ENCODE measurements around the gene ASB12. TPM values are rescaled to one million over a fixed set of nuclear protein-coding genes. Genes with fewer than 3 reads are reported as not detected.

Gene ASB12
- polyA plus RNA-seq, 1 of the 3 experiments (the other 2 are of a cell fraction), result 0.03 TPM

GRCh38 chrX:64182208-64182607 is 48.2 kb downstream of the ASB12 start:
- Histone ChIP-seq H4K20me1 (ENCODE audit: insufficient read depth) (no peaks in the 10 kb centered on the region), H2AFZ (ENCODE audit: low read depth) (no peak overlapping the region), H3K27ac (ENCODE audit: low read depth in 2 of 2, low read length in 1 of 2) (no peak overlapping the region), H3K36me3 (replicated peaks in 1 of 2; ENCODE audit: control insufficient read depth in 1 of 2, insufficient read depth in 2 of 2, low read length in 1 of 2) (no peaks in the 10 kb centered on the region), H3K27me3 (ENCODE audit: insufficient read depth) (no peaks in the 10 kb centered on the region), H3K4me2 (no peak overlapping the region), H3K4me3 (ENCODE audit: low read depth in 2 of 2, low read length in 1 of 2) (no peak overlapping the region), H3K79me2 (ENCODE audit: insufficient read depth) (no peaks in the 10 kb centered on the region), H3F3A (replicated peaks; ENCODE audit: insufficient read depth) (no peaks in the 10 kb centered on the region), H3K9me2 (no peaks in the 10 kb centered on the region), H3K9me3 (no peaks in the 10 kb centered on the region), H3K9ac (no peak overlapping the region), H3K4me1 (ENCODE audit: control insufficient read depth in 1 of 2, insufficient read depth in 2 of 2, low read depth in 1 of 2, low read length in 1 of 2) (no peaks in the 10 kb centered on the region; a peak in 1 of 4 replicates)
- ChIA-PET POLR2A (no interaction called here), CTCF (interaction anchor here (1.3 kb wide), 1 partner anchor 88 kb away, joined by 4 read pairs; no protein-coding TSS in a partner anchor)
- TF ChIP-seq JUND (IDR thresholded peaks at IDR 0.05) (no peak), TAF1 (IDR thresholded peaks at IDR 0.05; ENCODE audit: borderline replicate concordance, low read depth, low read length) (no peak), SMC3 (IDR thresholded peaks at IDR 0.05; ENCODE audit: low read depth, low read length) (no peak), EZH2phosphoT487 (IDR thresholded peaks at IDR 0.05; ENCODE audit: borderline replicate concordance, low read depth) (no peak), GATA2 (CRISPR knock-in tag; IDR thresholded peaks at IDR 0.05) (no peak), FOXJ3 (CRISPR knock-in tag; IDR thresholded peaks at IDR 0.05) (no peak), NFIC (IDR thresholded peaks at IDR 0.05; ENCODE audit: borderline replicate concordance) (no peak), RCOR1 (IDR thresholded peaks at IDR 0.05; ENCODE audit: low read length) (no peak), MEF2A (IDR thresholded peaks at IDR 0.05; ENCODE audit: borderline replicate concordance, low read depth) (no peak)
- DNase-seq, result no peak
- WGBS (ENCODE audit: low lambda C conversion rate), result 49% methylated on average over 2 of the region's 2 CpGs

DNA sequence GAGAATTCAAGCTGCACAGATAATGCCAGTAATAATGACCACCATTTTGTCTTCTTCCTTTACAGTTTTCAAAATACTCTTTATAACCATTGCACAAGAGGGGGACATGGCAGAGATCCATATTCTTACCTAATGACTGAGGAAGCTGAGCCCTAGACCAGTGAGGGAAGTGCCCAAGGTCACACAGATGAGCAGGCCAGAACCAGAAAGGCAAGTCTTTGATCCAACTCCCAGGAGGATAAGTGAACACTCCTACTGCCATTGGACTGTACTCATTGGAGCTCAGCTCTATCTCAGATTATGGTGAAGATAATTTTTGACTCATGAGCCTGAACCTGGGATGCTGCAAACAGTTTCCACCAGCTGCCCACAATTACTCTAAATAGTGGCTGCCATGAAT is 53.5 kb downstream of the ASB12 start:
- Histone ChIP-seq H3K4me3 (ENCODE audit: low read depth in 2 of 2, low read length in 1 of 2) (no peak overlapping the region), H3K9me3 (no peaks in the 10 kb centered on the region), H2AFZ (ENCODE audit: low read depth) (no peak overlapping the region), H4K20me1 (ENCODE audit: insufficient read depth) (no peaks in the 10 kb centered on the region), H3K36me3 (replicated peaks in 1 of 2; ENCODE audit: control insufficient read depth in 1 of 2, insufficient read depth in 2 of 2, low read length in 1 of 2) (no peaks in the 10 kb centered on the region), H3K4me1 (ENCODE audit: control insufficient read depth in 1 of 2, insufficient read depth in 2 of 2, low read depth in 1 of 2, low read length in 1 of 2) (no peaks in the 10 kb centered on the region), H3F3A (replicated peaks; ENCODE audit: insufficient read depth) (no peaks in the 10 kb centered on the region), H3K4me2 (no peak overlapping the region), H3K9ac (no peak overlapping the region), H3K9me2 (no peaks in the 10 kb centered on the region), H3K27ac (ENCODE audit: low read depth in 2 of 2, low read length in 1 of 2) (no peak overlapping the region), H3K79me2 (ENCODE audit: insufficient read depth) (no peaks in the 10 kb centered on the region), H3K27me3 (ENCODE audit: insufficient read depth) (no peaks in the 10 kb centered on the region)
- ChIA-PET POLR2A (no interaction called here), CTCF (no interaction called here)
- TF ChIP-seq RFX5 (IDR thresholded peaks at IDR 0.05; ENCODE audit: low read length), result no peak
- DNase-seq, result no peak

Small RNA genes within 50 kb of the gene (small RNA-seq; reads per million reads assigned to genes)
- gene RN7SL799P, result 0 reads per million in 7 experiments

Other genes starting within 250 kb of the ASB12 start
- gene AMER1, start 24.9 kb downstream of the ASB12 start, polyA plus RNA-seq (2012; rRNA removed), result 0.67 and 0.76 TPM in 2 replicates
- gene MTMR8, start 164.8 kb upstream of the ASB12 start, polyA plus RNA-seq (2012; rRNA removed), result 0.21 and 0.35 TPM in 2 replicates